HepG2 (cell line): ENCODE results near the gene KLHL21. TPM values are rescaled to one million over a fixed set of nuclear protein-coding genes. Genes with fewer than 3 reads are reported as not detected.

Experiments used
- ARID5B ChIP-seq: IDR thresholded peaks from 2 replicates; pipeline ENCODE4 v1.4.0; 2020; ENCODE audit warnings: mild to moderate bottlenecking, missing genetic modification reagents
- CCAR2 ChIP-seq: fragments of 200-400 bp; formaldehyde crosslinking; optimal IDR thresholded peaks from 2 replicates; pipeline ENCODE3; 2018; ENCODE audit warnings: low read depth, mild to moderate bottlenecking, low read length, moderate library complexity
- CEBPG ChIP-seq: IDR thresholded peaks from 2 replicates; pipeline ENCODE4 v1.6.1; 2016
- DBP ChIP-seq: sonication (generic); formaldehyde crosslinking; IDR thresholded peaks from 2 replicates; pipeline ENCODE4 v1.4.0; 2020; ENCODE audit warnings: missing genetic modification reagents; ENCODE audit errors: not compliant biosample characterization
- GATA4 ChIP-seq: sonication (generic); IDR thresholded peaks from 2 replicates; pipeline ENCODE4 v1.6.1; 2016; ENCODE audit warnings: antibody characterized with exemption, low read depth, borderline replicate concordance
- JUN ChIP-seq: sonication (generic); formaldehyde crosslinking; IDR thresholded peaks from 2 replicates; pipeline ENCODE4 v1.4.0; 2020; ENCODE audit warnings: mild to moderate bottlenecking, missing genetic modification reagents
- MIER2 ChIP-seq: IDR thresholded peaks from 2 replicates; pipeline ENCODE4 v1.6.1; 2016; ENCODE audit warnings: missing biosample characterization, missing genetic modification reagents
- NR1H2 ChIP-seq: sonication (generic); formaldehyde crosslinking; IDR thresholded peaks from 2 replicates; pipeline ENCODE4 v1.8.1; 2022; ENCODE audit warnings: low read depth, missing genetic modification reagents, borderline replicate concordance
- PITX1 ChIP-seq: sonication (generic); formaldehyde crosslinking; IDR thresholded peaks from 2 replicates; pipeline ENCODE4 v1.5.1; 2020; ENCODE audit warnings: mild to moderate bottlenecking, missing genetic modification reagents
- RFXANK ChIP-seq: IDR thresholded peaks from 2 replicates; pipeline ENCODE4 v1.6.1; 2016
- TEAD2 ChIP-seq: sonication (generic); formaldehyde crosslinking; IDR thresholded peaks from 2 replicates; pipeline ENCODE4 v1.9.0; 2021; ENCODE audit warnings: missing genetic modification reagents
- TFDP1 ChIP-seq: IDR thresholded peaks from 2 replicates; pipeline ENCODE4 v1.6.1; 2016; ENCODE audit warnings: missing compliant biosample characterization, missing genetic modification reagents, borderline replicate concordance
- TOE1 ChIP-seq: sonication (generic); formaldehyde crosslinking; IDR thresholded peaks from 2 replicates; pipeline ENCODE4 v1.4.0; 2020; ENCODE audit warnings: mild to moderate bottlenecking, missing genetic modification reagents
- XRCC5 ChIP-seq: fragments of 200-400 bp; formaldehyde crosslinking; optimal IDR thresholded peaks from 2 replicates; pipeline ENCODE3; 2017; ENCODE audit warnings: mild to moderate bottlenecking, low read length
- ZBTB38 ChIP-seq: sonication (generic); formaldehyde crosslinking; IDR thresholded peaks from 2 replicates; pipeline ENCODE4 v1.5.1; 2020; ENCODE audit warnings: mild to moderate bottlenecking, missing genetic modification reagents
- ZFP62 ChIP-seq: sonication (generic); formaldehyde crosslinking; IDR thresholded peaks from 2 replicates; pipeline ENCODE4 v1.4.0; 2020; ENCODE audit warnings: missing genetic modification reagents
- ZMYM3 ChIP-seq: sonication (generic); formaldehyde crosslinking; IDR thresholded peaks from 2 replicates; pipeline ENCODE4 v1.5.1; 2020; ENCODE audit warnings: mild to moderate bottlenecking, missing genetic modification reagents
- ZNF235 ChIP-seq: sonication (generic); formaldehyde crosslinking; IDR thresholded peaks from 2 replicates; pipeline ENCODE4 v1.8.1; 2023; ENCODE audit warnings: mild to moderate bottlenecking, missing genetic modification reagents, borderline replicate concordance
- ZNF44 ChIP-seq: sonication (generic); formaldehyde crosslinking; IDR thresholded peaks from 2 replicates; pipeline ENCODE4 v1.5.1; 2020; ENCODE audit warnings: mild to moderate bottlenecking, missing genetic modification reagents
- ZNF446 ChIP-seq: sonication (generic); formaldehyde crosslinking; IDR thresholded peaks from 2 replicates; pipeline ENCODE4 v1.5.0; 2020; ENCODE audit warnings: mild to moderate bottlenecking, missing genetic modification reagents
- ZSCAN31 ChIP-seq: sonication (generic); formaldehyde crosslinking; IDR thresholded peaks from 2 replicates; pipeline ENCODE4 v1.5.0; 2020; ENCODE audit warnings: low read depth, mild to moderate bottlenecking, missing genetic modification reagents
- ZXDC ChIP-seq: sonication (generic); formaldehyde crosslinking; IDR thresholded peaks from 2 replicates; pipeline ENCODE4 v1.5.0; 2020; ENCODE audit warnings: mild to moderate bottlenecking, missing genetic modification reagents
- polyA plus RNA-seq, 8 experiments: library from polyadenylated mRNA; depleted of rRNA in 3 of 8; stranded (reverse) in 7 of 8; unstranded in 1 of 8; fragments of >200 nt; fragmentation: Illumina TruSeq in 4 of 8; extraction: Trizol in 4 of 8; gene quantifications; 2 replicates each; pipeline versions ENCODE4 v1.2.1 to v1.2.3, GENCODE V29; 2011 to 2016; ENCODE audit warnings: low read depth in 4 of 8, missing spikeins in 1 of 8, mixed read lengths in 1 of 8; ENCODE audit not compliant: insufficient read depth in 1 of 8
- total RNA-seq, 5 experiments: library from RNA; depleted of rRNA; stranded (reverse); fragments of >200 nt; fragmentation: Illumina TruSeq; extraction: Trizol; gene quantifications; 2 replicates each; pipeline ENCODE4 v1.2.3, GENCODE V29; 2016; ENCODE audit warnings: low read depth in 1 of 5

Gene KLHL21
- total and polyA plus RNA-seq, 2 of the 13 experiments (the other 11 are each of a cell fraction or from before 2014, with no cell fraction given), result 14.8 to 25.0 TPM

- TF ChIP-seq TEAD2 (CRISPR knock-in tag) (no peak), JUN (CRISPR knock-in tag) (no peak), DBP (CRISPR knock-in tag) (no peak), TFDP1 (CRISPR knock-in tag) (no peak), ZNF446 (CRISPR knock-in tag) (peak; percentile 61; the same call in 1 of the 2 replicates), CEBPG (no peak), RFXANK (CRISPR knock-in tag) (no peak), NR1H2 (no peak), ZXDC (no peak), ARID5B (CRISPR knock-in tag) (no peak), ZFP62 (CRISPR knock-in tag) (no peak), GATA4 (no peak), ZNF235 (CRISPR knock-in tag) (no peak), PITX1 (peak; percentile 57), XRCC5 (no peak), ZNF44 (CRISPR knock-in tag) (no peak), ZBTB38 (CRISPR knock-in tag) (peak; percentile 34; the same call in 1 of the 2 replicates), TOE1 (CRISPR knock-in tag) (no peak), MIER2 (0 out of 2 replicates have a peak, but pooled peaks have one; percentile 19), ZMYM3 (CRISPR knock-in tag) (no peak), ZSCAN31 (CRISPR knock-in tag) (0 out of 2 replicates have a peak, but pooled peaks have one; percentile 77), CCAR2 (no peak)
Measured at GRCh38 chr1:6624710-6625583, 22.3 kb upstream of the KLHL21 start, which contains the start of gene THAP3 (continued).
